ENCODE data around the gene NDUFB4. TPM values are rescaled to one million over a fixed set of nuclear protein-coding genes. Genes with fewer than 3 reads are reported as not detected.

The NDUFB4 gene
- total RNA-seq, 1 experiment from 2014 or later = 135 TPM

GRCh38 chr3:120563356-120564022 lies 32.6 kb upstream of the NDUFB4 start:
- Histone ChIP-seq H3K9me3 (replicated peaks) (no peaks in the 10 kb centered on the region), H3K4me1 (replicated peaks) (peaks cover 19% of the 10 kb centered on the region), H3K27ac (no peak overlapping the region), H3K4me3 (no peak overlapping the region), H3K27me3 (replicated peaks) (no peaks in the 10 kb centered on the region), H3K36me3 (no peaks in the 10 kb centered on the region)
- no peak for DNase-seq (ENCODE audit: low read depth in 1 of 2, low spot score in 2 of 2)

DNA sequence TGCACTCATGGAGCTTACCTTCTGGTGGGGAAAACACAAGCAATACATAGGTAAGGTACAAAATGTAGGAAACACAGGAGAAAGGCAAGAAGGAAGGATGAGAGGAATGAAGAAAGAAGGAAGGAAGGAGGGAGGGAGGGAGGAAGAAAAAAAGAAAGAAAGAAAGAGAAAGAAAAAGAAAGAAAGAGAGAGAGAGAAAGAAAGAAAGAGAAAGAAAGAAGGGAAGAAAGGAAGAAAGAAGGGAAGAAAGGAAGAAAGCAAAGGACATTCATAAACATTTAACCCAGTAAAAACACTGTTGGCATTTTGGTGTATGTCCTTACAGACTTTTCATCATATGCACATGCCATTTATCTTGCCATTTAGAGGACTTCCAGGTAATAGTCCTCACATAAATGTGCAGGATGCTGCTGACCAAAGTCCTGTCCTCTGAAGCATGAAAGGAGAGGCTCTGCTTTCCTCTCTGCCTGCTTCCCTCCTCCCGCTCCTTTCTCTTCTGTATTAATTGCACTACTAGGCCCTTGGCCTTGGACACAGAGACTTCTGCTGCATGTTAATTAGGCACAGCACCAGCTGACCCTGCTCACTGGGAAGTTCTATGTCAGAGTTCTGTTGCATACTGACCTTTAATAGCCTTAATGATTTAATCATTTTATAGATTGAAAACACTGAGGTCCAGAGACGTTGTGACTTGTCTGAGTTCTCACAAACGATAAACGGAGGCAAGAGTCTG lies 29.7 kb upstream of the NDUFB4 start:
- Histone ChIP-seq H3K4me1 (replicated peaks) (peaks cover 4% of the 10 kb centered on the region; the same call in 1 of the 2 replicates), H3K27ac (no peak overlapping the region), H3K36me3 (no peaks in the 10 kb centered on the region), H3K9me3 (replicated peaks) (no peaks in the 10 kb centered on the region), H3K4me3 (no peak overlapping the region), H3K27me3 (replicated peaks) (no peaks in the 10 kb centered on the region)
- no peak for DNase-seq (ENCODE audit: low read depth in 1 of 2, low spot score in 2 of 2)

GRCh38 chr3:120567370-120568201 lies 28.6 kb upstream of the NDUFB4 start:
- no peak overlapping the region for H3K27ac ChIP-seq

GRCh38 chr3:120568202-120568531 lies 28.0 kb upstream of the NDUFB4 start:
- Histone ChIP-seq H3K9me3 (replicated peaks) (no peaks in the 10 kb centered on the region), H3K27ac (no peak overlapping the region), H3K27me3 (replicated peaks) (no peaks in the 10 kb centered on the region), H3K36me3 (no peaks in the 10 kb centered on the region), H3K4me3 (no peak overlapping the region), H3K4me1 (replicated peaks) (no peaks in the 10 kb centered on the region)
- DNase-seq (ENCODE audit: low read depth in 1 of 2, low spot score in 2 of 2) = no peak

More at GRCh38 chr3:120567370-120568201, 28.6 kb upstream of the NDUFB4 start:
- no peak overlapping the region for H3K4me3 ChIP-seq
- no peaks in the 10 kb centered on the region for H3K36me3 ChIP-seq
- no peaks in the 10 kb centered on the region for H3K27me3 ChIP-seq (replicated peaks)
- peak in 1 of 2 experiments; percentile 27 for DNase-seq (ENCODE audit: low read depth in 1 of 2, low spot score in 2 of 2)
- no peaks in the 10 kb centered on the region for H3K9me3 ChIP-seq (replicated peaks)
- no peaks in the 10 kb centered on the region for H3K4me1 ChIP-seq (replicated peaks)

GRCh38 chr3:120568598-120568997 lies 27.5 kb upstream of the NDUFB4 start:
- H3K27me3 ChIP-seq (replicated peaks) = no peaks in the 10 kb centered on the region
- H3K9me3 ChIP-seq (replicated peaks) = no peaks in the 10 kb centered on the region
- no peaks in the 10 kb centered on the region for H3K36me3 ChIP-seq
- no peaks in the 10 kb centered on the region for H3K4me1 ChIP-seq (replicated peaks)
- no peak for DNase-seq (ENCODE audit: low read depth in 1 of 2, low spot score in 2 of 2)
- H3K27ac ChIP-seq = no peak overlapping the region
- H3K4me3 ChIP-seq = no peak overlapping the region

DNA sequence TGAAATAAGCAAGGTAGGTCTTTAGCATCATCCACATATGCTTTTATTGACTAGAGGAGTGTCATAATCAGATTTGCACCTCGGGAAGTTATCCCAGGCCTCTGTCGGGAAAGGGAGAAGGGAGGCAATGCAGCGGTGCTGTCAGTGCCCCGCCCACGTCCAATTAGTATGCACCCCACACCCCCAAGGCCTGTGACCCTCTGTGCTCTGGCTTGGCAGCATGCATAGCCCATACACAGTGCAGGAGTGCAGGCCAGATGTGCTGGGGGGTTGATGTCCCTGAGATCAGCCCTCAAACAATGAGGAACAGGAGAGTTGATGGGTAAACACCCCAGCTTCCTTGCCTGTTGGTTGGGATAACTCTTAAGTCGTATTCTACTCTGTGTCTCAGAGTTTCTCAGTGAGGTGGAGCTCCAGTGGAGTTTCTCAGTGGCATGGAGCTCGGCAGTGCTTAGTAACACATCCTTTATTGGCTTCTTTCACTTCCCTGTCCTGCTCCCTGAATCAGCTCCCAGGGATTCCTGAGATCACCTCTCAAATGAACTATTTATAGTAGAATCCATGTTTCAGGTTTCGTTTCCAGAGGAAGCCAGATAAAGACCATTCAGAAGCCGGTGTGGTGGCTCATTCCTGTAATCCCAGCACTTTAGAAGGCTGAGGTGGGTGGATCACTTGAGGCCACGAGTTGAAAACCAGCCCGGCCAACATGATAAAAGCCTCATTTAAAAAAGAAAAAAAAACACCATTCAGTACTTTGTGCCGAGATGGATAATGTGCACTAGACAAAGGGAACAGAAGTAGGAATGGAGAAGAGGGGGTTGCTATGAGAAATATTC lies 26.7 kb upstream of the NDUFB4 start:
- no peak for DNase-seq (ENCODE audit: low read depth in 1 of 2, low spot score in 2 of 2)
- Histone ChIP-seq H3K4me3 (no peak overlapping the region), H3K4me1 (replicated peaks) (no peaks in the 10 kb centered on the region), H3K9me3 (replicated peaks) (no peaks in the 10 kb centered on the region), H3K27me3 (replicated peaks) (no peaks in the 10 kb centered on the region), H3K27ac (no peak overlapping the region), H3K36me3 (no peaks in the 10 kb centered on the region)

DNA sequence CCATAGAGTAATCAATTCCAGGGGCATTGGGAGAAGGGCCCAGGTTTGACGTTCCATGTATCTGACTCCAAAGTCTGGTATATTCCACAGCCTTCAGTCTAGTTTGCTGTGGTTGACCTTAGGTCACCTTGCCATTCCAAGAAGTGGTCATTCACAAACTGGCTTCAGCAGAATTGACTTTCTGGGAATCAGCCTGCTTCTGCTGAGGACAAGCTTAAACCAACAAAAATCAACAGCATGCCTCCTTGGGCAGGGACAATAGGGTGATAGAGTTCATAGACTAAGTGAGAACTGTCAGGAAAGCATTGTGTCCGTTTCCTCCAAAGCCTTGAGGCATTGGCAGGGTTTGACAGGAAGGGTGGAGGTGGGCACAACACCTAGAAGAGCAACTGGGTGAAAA lies 24.1 kb upstream of the NDUFB4 start:
- H3K27me3 ChIP-seq (replicated peaks) = no peaks in the 10 kb centered on the region
- H3K9me3 ChIP-seq (replicated peaks) = no peaks in the 10 kb centered on the region
- no peak overlapping the region for H3K4me3 ChIP-seq
- no peaks in the 10 kb centered on the region for H3K4me1 ChIP-seq (replicated peaks)
- no peak overlapping the region for H3K27ac ChIP-seq
- DNase-seq (ENCODE audit: low read depth in 1 of 2, low spot score in 2 of 2) = no peak
- no peaks in the 10 kb centered on the region for H3K36me3 ChIP-seq

DNA sequence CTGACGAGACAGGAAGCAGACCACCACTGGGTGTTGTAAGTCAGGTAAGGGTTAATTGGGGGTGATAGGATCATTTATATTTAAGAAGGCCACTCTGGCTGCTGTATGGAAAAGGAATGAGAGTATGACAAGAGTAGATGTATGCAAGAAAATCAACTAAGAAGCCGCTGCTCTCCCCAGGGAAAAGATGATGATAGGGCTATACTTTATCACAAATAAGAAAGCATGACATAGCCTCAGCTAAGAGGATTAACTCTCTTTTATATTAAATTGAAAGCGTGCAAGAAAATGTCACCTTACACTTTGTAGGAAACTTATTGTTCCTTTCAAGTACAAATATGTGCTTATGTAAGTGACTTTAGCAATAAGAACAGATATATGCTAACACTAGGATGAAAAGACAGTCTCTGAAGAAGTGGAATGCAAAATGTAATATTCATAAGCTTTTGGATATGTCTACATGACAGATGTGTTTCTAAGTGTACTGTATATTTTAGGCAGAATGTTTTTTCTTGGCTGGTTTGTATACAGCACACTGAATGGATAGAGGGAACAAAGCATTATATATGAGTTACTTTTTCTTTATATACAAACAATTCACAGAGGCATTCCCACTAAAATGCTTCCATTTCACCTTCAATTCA lies 8.7 kb upstream of the NDUFB4 start:
- no peaks in the 10 kb centered on the region for H3K4me1 ChIP-seq (replicated peaks)
- H3K4me3 ChIP-seq = no peak overlapping the region
- no peak for DNase-seq (ENCODE audit: low read depth in 1 of 2, low spot score in 2 of 2)
- H3K9me3 ChIP-seq (replicated peaks) = no peaks in the 10 kb centered on the region
- no peaks in the 10 kb centered on the region for H3K27me3 ChIP-seq (replicated peaks)
- H3K36me3 ChIP-seq = no peaks in the 10 kb centered on the region
- no peak overlapping the region for H3K27ac ChIP-seq

- no peak overlapping the region for H3K27ac ChIP-seq
- H3K4me1 ChIP-seq (replicated peaks) = no peaks in the 10 kb centered on the region; the same call in 1 of the 2 replicates
These were observed 384 bp upstream of the NDUFB4 start for GRCh38 chr3:120595788-120596115.

DNA sequence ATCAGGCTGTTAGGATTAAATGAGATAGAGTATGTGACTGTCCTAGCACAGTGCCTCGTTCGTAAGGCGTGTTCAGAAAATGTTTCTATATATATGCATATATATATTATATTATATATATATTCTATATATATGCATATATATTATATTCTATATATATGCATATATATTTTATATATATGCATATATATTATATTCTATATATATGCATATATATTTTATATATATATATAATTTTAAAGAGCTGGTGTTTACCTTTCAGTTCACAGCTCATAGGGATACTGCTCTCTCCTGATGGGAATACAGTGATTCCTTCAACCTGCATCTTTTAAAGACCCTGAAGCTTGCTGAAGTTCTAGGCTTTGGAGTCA lies 702 bp downstream of the NDUFB4 start:
- no peak for DNase-seq (ENCODE audit: low read depth in 1 of 2, low spot score in 2 of 2)
- Histone ChIP-seq H3K27me3 (replicated peaks) (no peaks in the 10 kb centered on the region), H3K4me3 (peak overlapping the region; percentile 73), H3K27ac (peak overlapping the region; percentile 86), H3K9me3 (replicated peaks) (no peaks in the 10 kb centered on the region), H3K36me3 (peaks cover 51% of the 10 kb centered on the region), H3K4me1 (replicated peaks) (no peaks in the 10 kb centered on the region; the same call in 1 of the 2 replicates)

More at GRCh38 chr3:120595788-120596115, 384 bp upstream of the NDUFB4 start:
- no peak for DNase-seq (ENCODE audit: low read depth in 1 of 2, low spot score in 2 of 2)
- Histone ChIP-seq H3K9me3 (replicated peaks) (no peaks in the 10 kb centered on the region), H3K4me3 (peak overlapping the region; percentile 73), H3K36me3 (peaks cover 40% of the 10 kb centered on the region), H3K27me3 (replicated peaks) (no peaks in the 10 kb centered on the region)

DNA sequence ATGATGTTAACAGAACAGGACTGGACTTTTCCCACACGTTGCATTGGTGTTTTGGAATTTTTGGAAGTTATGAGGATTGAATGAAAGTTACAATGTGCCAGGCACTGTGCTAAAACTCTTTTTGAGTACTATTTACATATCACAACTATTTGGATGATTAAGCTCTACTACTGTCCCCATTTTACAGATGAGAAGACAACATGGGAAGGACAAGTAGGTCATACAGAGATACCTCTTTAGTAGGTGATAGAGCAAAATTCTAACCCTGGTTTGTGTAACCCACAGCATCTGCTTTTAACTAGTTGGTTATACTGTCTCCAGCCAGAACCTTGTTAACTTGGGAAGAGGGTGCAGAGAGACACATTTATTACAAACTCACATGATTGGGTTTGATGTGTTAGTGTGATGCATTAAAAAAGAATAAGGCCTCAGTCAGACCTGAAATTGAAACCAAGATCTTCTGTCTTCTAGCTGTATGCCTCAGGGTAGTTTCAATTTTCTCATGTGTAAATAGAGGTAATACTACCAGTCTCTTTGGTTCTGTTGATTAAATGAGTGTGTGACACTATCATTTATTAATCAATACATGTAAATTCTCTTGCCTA lies 1.4 kb downstream of the NDUFB4 start:
- Histone ChIP-seq H3K4me3 (no peak overlapping the region), H3K9me3 (replicated peaks) (no peaks in the 10 kb centered on the region), H3K36me3 (peaks cover 57% of the 10 kb centered on the region)

GRCh38 chr3:120599211-120599610 lies 3.1 kb downstream of the NDUFB4 start:
- no peak for DNase-seq (ENCODE audit: low read depth in 1 of 2, low spot score in 2 of 2)
- no peak overlapping the region for H3K27ac ChIP-seq
- H3K4me3 ChIP-seq = no peak overlapping the region
- H3K9me3 ChIP-seq (replicated peaks) = no peaks in the 10 kb centered on the region
- H3K36me3 ChIP-seq = peaks cover 64% of the 10 kb centered on the region
- no peaks in the 10 kb centered on the region; the same call in 1 of the 2 replicates for H3K4me1 ChIP-seq (replicated peaks)
- H3K27me3 ChIP-seq (replicated peaks) = no peaks in the 10 kb centered on the region

More for the DNA sequence above, 1.4 kb downstream of the NDUFB4 start:
- DNase-seq (ENCODE audit: low read depth in 1 of 2, low spot score in 2 of 2) = no peak
- H3K27me3 ChIP-seq (replicated peaks) = no peaks in the 10 kb centered on the region
- no peak overlapping the region for H3K27ac ChIP-seq
- H3K4me1 ChIP-seq (replicated peaks) = no peaks in the 10 kb centered on the region; the same call in 1 of the 2 replicates

Measured in SJSA1 (cell line).